ENCODE measurements around the gene PCBP1.

DNA sequence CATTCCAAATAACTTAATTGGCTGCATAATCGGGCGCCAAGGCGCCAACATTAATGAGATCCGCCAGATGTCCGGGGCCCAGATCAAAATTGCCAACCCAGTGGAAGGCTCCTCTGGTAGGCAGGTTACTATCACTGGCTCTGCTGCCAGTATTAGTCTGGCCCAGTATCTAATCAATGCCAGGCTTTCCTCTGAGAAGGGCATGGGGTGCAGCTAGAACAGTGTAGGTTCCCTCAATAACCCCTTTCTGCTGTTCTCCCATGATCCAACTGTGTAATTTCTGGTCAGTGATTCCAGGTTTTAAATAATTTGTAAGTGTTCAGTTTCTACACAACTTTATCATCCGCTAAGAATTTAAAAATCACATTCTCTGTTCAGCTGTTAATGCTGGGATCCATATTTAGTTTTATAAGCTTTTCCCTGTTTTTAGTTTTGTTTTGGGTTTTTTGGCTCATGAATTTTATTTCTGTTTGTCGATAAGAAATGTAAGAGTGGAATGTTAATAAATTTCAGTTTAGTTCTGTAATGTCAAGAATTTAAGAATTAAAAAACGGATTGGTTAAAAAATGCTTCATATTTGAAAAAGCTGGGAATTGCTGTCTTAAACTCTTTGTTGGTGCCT lies 1.4 kb downstream of the PCBP1 start:
- TF ChIP-seq, protein P1, sequence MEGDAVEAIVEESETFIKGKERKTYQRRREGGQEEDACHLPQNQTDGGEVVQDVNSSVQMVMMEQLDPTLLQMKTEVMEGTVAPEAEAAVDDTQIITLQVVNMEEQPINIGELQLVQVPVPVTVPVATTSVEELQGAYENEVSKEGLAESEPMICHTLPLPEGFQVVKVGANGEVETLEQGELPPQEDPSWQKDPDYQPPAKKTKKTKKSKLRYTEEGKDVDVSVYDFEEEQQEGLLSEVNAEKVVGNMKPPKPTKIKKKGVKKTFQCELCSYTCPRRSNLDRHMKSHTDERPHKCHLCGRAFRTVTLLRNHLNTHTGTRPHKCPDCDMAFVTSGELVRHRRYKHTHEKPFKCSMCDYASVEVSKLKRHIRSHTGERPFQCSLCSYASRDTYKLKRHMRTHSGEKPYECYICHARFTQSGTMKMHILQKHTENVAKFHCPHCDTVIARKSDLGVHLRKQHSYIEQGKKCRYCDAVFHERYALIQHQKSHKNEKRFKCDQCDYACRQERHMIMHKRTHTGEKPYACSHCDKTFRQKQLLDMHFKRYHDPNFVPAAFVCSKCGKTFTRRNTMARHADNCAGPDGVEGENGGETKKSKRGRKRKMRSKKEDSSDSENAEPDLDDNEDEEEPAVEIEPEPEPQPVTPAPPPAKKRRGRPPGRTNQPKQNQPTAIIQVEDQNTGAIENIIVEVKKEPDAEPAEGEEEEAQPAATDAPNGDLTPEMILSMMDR (conservative IDR thresholded peaks at IDR 0.05): no peak
- no peak for TF ChIP-seq ZFX (IDR thresholded peaks at IDR 0.05)
